Progenitor cell of endocrine pancreas (in vitro differentiated cells): ENCODE measurements around the gene SYNGR2. TPM values are rescaled to one million over a fixed set of nuclear protein-coding genes. Genes with fewer than 3 reads are reported as not detected.

Source experiments
- DNase-seq: peaks from one replicate; pipeline ENCODE4 v3.0.0; 2021; ENCODE audit warnings: low spot score; ENCODE audit not compliant: unreplicated experiment
- H3K27ac Mint-ChIP-seq: 2 replicates; pipeline ENCODE4 v1.8.0; 2021; ENCODE audit warnings: mild to moderate bottlenecking, moderate library complexity, mixed read lengths
- H3K27me3 Mint-ChIP-seq: 2 replicates; pipeline ENCODE4 v1.8.0; 2021; ENCODE audit warnings: mixed read lengths
- H3K36me3 Mint-ChIP-seq: 2 replicates; pipeline ENCODE4 v1.8.0; 2022; ENCODE audit warnings: mixed read lengths; ENCODE audit not compliant: insufficient read depth
- H3K4me1 Mint-ChIP-seq: 2 replicates; pipeline ENCODE4 v1.8.0; 2021; ENCODE audit warnings: low read depth, mixed read lengths
- H3K4me3 Mint-ChIP-seq: 2 replicates; pipeline ENCODE4 v1.8.0; 2021; ENCODE audit warnings: low read depth, mild to moderate bottlenecking, moderate library complexity, mixed read lengths
- H3K9me3 Mint-ChIP-seq: 2 replicates; pipeline ENCODE4 v1.8.0; 2021; ENCODE audit warnings: low read depth, mixed read lengths
- CTCF ChIP-seq: fragments of 200-600 bp; sonication (generic); IDR thresholded peaks from one replicate; pipeline ENCODE4 v1.5.0; 2021; ENCODE audit warnings: antibody characterized with exemption, mild to moderate bottlenecking; ENCODE audit not compliant: unreplicated experiment
- total RNA-seq: library from RNA; stranded (reverse); gene quantifications from 2 replicates; pipeline ENCODE4 v1.2.1, GENCODE V29; 2021

Gene SYNGR2
- total RNA-seq, 1 donor from 2014 or later: 51.5 TPM

- DNase-seq: no peak
- no peaks in the 10 kb centered on the region for H3K9me3 Mint-ChIP-seq
- no peaks in the 10 kb centered on the region for H3K27me3 Mint-ChIP-seq
- H3K27ac Mint-ChIP-seq: no peak overlapping the region
- no peak for TF ChIP-seq CTCF
- H3K36me3 Mint-ChIP-seq: no peaks in the 10 kb centered on the region
- H3K4me3 Mint-ChIP-seq: no peak overlapping the region
- peaks cover 12% of the 10 kb centered on the region for H3K4me1 Mint-ChIP-seq
Observed at GRCh38 chr17:78154903-78155811, 13.2 kb upstream of the SYNGR2 start.

DNA sequence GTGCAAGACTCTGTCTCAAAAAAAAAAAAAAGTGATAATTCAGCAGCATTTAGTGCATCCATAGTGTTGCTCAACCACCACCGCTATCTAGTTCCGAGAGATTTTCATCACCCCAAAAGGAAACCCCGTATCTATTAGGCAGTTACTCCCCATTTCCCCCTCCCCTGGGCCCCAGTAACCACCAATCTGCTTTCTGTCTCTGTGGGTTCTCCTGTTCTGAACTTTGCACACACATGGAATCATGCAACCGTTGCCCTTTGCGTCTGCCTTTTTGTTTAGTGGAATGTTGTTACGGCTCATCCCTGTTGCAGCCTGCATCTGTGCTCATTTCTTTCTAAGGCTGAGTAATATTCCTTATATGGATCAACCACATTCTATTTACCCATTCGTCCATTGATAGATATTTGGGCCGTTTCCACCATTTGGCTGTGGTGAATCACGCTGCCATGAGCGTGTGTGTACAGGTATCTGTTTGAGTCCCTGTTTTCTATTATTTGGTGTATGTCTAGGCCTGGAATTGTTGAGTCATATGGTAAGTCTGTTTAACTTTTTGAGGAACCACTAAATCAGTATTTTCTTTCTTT, 8.7 kb upstream of the SYNGR2 start:
- no peak for TF ChIP-seq CTCF
- H3K4me3 Mint-ChIP-seq: no peak overlapping the region
- no peak overlapping the region for H3K27ac Mint-ChIP-seq
- no peaks in the 10 kb centered on the region for H3K4me1 Mint-ChIP-seq
- no peaks in the 10 kb centered on the region for H3K36me3 Mint-ChIP-seq
- no peaks in the 10 kb centered on the region for H3K27me3 Mint-ChIP-seq
- no peaks in the 10 kb centered on the region for H3K9me3 Mint-ChIP-seq
- DNase-seq: no peak

- Mint-ChIP-seq H3K27me3 (no peaks in the 10 kb centered on the region), H3K36me3 (no peaks in the 10 kb centered on the region), H3K27ac (no peak overlapping the region), H3K9me3 (no peaks in the 10 kb centered on the region), H3K4me3 (no peak overlapping the region), H3K4me1 (no peaks in the 10 kb centered on the region)
- no peak for DNase-seq
- no peak for TF ChIP-seq CTCF
Observed at GRCh38 chr17:78163881-78164747, 4.3 kb upstream of the SYNGR2 start.

DNA sequence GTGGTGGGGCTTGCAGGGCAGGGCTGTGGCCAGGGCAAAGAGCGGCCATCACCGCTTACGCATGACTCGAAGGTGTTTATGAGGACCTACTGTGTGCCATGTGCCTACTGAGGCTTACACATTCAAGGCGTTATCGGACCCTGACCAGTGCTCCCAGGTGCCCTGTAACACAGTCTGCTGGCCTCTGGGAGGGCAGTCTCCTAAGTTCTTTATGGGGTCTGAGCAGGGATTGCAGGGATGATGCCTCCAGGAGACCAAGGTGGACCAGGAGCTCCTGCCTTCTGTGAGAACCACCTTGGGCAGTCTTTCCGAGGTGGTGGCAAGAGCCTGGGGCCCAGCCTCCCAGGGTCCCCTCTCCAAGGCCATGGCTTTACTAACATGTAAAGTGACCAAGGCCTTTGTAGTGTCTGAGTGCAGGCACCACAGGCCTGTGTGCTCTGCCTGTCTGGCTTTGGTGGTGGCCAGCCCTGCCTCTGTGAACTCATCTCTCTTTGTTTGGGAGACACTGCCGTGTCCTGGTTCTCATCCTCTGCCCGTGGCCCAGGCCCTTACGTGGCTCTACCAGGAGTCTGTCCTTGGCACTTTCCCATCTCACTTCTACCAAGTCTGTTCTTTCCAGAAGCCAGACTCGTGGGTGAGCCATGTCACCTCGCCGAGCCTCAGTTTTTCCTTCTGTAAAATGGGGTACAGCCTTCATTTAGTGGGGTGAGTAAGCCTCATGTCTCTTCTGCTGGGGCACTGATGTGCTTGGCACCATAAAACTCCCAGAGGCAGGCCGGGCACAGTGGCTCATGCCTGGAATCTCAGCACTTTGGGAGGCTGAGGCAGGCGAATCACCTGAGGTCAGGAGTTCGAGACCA, 3.4 kb upstream of the SYNGR2 start:
- Mint-ChIP-seq H3K4me1 (no peaks in the 10 kb centered on the region), H3K9me3 (no peaks in the 10 kb centered on the region), H3K4me3 (no peak overlapping the region), H3K27ac (no peak overlapping the region), H3K27me3 (no peaks in the 10 kb centered on the region), H3K36me3 (no peaks in the 10 kb centered on the region)
- TF ChIP-seq CTCF: no peak
- DNase-seq: no peak
